Brain pericyte (primary cell): Measurements from ENCODE around the gene CDX1.

Experiments used
- DNase-seq: peaks from one replicate; pipeline ENCODE4 v3.0.0-alpha.2; 2012; ENCODE audit warnings: low read depth, low spot score

Gene CDX1

DNA sequence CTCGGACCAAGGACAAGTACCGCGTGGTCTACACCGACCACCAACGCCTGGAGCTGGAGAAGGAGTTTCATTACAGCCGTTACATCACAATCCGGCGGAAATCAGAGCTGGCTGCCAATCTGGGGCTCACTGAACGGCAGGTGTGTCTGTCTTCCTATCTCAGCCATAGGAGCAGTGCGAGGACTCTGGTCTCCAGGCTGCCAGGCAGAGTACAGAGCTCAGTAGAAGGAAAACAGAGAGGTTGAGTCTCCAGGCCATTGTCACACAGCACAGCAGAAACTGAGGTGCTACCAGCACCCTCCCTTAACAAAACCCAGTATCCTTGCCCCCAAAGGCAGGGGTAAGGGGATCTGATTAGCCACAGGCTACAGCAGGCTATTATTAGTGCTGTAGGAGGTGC lies 16.2 kb downstream of the CDX1 start:
- DNase-seq = no peak

DNA sequence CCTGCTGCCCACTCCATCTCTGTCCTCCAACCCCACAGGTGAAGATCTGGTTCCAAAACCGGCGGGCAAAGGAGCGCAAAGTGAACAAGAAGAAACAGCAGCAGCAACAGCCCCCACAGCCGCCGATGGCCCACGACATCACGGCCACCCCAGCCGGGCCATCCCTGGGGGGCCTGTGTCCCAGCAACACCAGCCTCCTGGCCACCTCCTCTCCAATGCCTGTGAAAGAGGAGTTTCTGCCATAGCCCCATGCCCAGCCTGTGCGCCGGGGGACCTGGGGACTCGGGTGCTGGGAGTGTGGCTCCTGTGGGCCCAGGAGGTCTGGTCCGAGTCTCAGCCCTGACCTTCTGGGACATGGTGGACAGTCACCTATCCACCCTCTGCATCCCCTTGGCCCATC lies 16.9 kb downstream of the CDX1 start:
- DNase-seq = no peak

DNA sequence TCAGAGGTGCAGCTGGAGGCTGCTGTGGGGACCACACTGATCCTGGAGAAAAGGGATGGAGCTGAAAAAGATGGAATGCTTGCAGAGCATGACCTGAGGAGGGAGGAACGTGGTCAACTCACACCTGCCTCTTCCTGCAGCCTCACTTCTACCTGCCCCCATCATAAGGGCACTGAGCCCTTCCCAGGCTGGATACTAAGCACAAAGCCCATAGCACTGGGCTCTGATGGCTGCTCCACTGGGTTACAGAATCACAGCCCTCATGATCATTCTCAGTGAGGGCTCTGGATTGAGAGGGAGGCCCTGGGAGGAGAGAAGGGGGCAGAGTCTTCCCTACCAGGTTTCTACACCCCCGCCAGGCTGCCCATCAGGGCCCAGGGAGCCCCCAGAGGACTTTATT lies 17.4 kb downstream of the CDX1 start:
- no peak for DNase-seq

DNA sequence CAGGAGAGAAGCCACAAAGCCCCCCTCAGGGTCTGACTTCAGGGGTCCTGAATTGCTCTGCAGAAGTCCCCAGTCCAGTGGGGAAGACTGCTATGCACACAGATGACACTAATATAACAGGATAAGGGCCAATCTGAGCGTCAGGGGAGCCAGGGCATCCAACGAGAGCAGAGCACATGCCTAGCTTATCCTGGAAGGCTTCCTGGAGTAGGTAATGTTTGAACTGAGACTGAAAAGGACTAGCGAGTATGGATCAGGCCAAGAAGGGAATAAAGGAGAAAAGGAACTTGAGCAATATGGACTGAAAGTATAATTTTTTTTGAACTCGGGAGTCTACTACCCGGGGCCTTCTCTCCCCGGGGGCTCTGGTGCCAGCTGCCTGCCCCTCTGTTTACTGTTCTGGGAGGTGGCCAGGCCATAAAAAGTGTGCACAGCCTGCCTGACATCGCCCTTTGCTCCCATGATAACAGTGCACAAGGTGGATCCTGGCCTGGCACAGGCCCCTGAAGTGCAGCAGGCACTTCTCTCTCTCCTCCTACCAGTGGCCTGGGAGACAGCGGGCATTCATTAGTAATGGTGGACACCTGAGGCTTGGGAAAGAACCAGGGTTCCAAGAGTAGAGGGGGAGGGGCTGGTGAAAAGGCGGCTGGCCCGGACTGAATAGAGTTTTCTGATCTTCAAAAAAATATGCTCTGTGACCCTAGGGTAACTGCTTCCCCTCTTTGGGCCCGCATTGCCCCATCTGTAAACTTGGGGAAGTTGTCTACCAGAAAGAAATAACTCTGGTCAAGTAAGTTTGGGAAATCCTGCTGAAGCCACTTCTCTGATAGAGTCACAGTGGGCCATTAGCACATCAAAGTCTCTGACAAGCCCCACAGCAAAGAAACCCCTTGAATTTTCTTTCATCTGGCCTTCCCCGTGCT lies 18.7 kb downstream of the CDX1 start:
- no peak for DNase-seq

DNA sequence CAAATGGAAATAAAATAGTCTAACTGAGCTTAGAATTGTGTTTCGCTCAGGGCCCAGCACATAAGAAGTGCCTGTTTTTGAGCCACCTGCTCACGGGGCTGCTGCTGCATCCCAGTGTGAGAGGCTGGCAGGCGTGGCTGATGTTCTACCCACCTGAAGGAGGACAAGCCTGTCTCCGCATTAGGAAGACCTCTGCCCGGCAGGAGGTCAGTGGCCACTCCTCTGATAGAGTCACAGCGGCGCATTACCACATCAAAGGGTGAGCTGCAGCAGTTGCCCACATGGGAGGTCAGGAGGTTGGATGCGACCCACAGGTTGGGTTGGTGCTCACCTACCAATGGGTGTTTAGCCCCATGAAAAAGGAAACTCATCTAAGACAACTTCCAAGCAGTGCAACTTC lies 19.6 kb downstream of the CDX1 start:
- no peak for DNase-seq

DNA sequence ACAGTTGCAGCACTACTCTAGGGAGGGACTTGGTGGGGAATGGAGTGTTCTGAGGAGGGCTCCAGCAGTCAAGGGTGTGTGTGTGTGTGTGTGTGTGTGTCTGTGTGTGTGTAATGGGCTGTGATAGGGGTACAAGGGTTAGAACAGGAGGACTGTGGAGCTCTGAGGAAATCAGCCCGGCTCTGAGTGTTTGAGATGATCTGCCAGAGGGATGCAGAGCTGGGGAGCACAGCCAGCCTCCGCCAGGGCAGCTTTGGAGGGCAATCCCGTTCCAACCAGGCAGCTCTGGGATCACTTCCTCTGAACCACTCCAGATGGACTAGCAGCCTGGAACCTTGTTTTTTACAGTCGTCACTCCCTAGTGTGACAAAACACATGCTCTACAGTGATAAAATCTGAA lies 20.3 kb downstream of the CDX1 start:
- DNase-seq = no peak

DNA sequence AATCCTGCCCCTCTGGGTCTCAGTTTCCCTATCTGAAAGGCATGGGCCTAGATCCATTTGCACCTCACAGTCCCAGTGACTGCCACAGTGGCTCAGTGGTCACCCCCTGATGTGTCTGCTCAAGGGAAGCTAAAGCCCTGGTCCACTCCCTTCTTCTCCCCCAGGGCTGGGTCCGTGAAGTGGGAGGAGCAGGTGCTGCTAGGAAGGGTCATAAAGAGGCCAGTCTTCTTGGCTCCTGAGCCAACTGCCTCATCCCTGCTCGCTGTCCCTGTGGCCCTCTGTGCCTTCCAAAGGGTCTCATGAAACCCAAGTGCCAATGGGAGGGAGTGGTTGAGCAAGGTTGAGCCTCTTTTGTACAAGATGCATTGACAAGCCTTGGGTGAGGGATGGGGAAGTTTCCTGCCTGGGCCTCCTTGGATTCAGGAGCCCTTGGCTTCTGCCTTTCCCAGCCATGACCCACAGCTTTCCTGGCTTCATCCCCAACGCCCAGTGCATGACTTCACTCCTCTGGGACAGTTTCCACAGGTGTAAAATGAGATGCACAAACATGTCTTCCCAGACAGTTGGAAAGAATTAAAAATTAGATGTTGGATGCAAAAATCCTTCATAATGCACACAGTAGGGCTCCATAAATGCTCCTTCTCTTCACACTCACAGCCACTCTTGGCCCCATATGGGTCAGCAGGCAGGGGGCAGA lies 21.7 kb downstream of the CDX1 start:
- DNase-seq = no peak

DNA sequence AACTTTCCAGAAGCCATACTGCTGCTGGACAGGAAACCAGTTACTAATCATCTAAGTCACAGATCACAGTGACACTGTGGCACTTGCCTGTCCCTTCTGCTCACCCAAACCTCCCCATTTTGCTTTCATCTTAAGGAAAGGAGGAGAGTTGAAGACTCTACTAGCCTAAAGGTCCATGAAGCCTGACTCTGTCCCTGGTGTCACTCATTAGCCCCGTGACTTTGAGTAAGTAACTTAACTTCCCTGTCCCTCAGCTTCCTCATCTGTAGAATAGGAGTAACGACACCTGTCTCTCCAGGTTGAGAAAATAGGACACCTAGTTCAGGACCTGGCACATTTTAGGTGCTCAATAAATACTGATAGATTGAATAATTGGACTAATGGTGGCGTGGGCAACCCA lies 22.7 kb downstream of the CDX1 start:
- no peak for DNase-seq

DNA sequence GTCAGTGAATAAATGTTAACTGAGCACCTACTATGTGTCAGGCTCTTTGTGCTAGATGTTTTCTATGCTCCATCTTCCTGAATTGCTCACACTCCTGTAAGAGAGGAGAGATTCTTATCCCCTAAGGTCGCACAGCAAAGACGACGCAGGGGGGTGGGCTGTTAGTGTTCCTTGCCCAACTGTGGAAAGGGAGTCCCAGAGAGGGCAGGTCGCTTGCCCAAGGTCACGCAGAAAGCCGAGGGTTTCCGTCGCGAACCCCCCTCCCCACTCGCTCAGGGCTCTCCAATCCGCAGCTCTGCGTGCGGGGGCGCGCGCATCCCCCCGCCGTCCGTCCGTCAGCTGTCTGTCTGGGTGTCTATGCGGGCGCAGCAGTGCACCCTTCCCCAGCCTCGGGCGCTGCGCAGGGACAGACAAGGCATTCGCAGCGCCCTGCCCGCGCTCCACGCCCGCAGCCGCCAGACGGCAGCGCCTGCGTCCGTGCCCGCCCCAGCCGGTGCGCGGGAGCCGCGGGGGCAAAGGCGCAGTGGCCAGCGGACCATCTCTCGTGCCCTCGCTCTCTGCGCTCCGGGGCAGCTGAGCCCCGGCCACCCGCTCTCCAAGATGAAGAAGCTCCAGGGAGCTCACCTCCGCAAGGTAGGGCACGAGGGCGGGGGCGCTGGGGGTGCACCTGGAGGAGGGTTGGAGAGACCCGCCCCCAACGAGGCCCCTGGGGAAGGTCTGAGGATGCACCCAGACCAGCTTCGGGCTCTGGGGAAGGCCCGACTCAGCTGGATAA lies 23.3 kb downstream of the CDX1 start, which contains the start of gene SLC6A7:
Gene SLC6A7, plus strand, starts transcription at position 335 of the 775 bp plus-strand sequence. Its CDS starts 266 bp downstream, at position 601.
- DNase-seq = no peak

DNA sequence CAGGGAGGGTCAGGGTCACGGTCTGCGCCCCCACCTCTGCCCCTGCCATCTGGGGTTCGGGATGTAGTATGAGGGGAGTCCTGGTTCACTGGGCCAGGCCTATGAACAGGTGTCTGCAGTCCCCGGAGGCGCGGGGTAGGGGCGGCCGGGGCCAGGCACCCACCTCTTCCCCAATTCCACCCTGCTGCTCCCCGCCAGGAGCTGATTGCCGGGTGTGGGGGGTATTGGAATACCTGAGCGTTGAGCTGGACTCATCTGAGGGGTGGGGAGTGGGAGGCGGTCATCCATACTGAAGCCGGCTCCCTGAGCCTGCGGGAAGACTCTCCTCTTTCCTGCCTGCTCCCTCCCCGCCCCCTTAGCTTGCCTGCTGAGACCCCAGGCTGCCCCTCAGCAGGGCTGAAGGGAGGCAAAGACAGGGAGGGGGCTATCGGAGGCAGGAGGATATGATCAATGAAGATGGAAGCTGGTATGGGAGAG lies 24.0 kb downstream of the CDX1 start:
- no peak for DNase-seq

DNA sequence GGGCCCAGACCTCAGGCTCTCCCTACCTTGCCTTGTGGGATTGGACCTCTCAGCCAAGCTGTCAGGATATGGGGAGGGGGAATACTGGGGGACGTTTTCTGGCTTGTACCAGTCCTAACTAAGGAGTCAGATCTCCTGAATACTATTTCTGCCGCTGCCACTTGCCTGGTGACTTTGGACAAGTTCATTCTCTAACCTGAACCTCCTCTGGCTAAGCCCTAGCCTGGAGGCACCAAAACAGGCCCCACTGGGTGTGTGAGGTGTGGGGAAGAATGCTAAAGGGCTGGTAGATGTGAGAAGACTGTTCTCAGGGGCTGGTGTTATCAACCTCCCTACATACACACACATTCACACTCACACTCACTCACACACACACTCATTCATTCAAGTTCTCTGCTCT lies 24.4 kb downstream of the CDX1 start:
- no peak for DNase-seq

DNA sequence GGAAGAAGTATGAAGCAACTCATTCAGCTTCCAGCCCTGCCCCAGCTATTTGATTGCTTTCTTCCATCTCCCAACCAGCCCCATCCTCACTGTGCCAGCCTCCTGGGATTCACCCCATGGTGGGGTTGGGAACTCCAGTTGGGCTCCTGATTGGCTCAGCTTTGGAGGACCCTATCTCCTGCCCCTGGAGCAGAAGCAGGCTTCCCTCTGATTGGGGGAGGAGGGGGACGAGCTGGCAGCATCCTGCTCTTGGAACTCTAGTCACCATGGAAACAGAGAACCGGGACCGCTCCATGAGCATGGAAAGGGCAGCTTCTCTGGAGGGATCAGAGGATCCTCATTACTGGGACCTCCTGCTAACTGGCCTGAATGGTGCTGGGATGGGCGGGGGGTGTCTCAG lies 25.9 kb downstream of the CDX1 start:
- no peak for DNase-seq

DNA sequence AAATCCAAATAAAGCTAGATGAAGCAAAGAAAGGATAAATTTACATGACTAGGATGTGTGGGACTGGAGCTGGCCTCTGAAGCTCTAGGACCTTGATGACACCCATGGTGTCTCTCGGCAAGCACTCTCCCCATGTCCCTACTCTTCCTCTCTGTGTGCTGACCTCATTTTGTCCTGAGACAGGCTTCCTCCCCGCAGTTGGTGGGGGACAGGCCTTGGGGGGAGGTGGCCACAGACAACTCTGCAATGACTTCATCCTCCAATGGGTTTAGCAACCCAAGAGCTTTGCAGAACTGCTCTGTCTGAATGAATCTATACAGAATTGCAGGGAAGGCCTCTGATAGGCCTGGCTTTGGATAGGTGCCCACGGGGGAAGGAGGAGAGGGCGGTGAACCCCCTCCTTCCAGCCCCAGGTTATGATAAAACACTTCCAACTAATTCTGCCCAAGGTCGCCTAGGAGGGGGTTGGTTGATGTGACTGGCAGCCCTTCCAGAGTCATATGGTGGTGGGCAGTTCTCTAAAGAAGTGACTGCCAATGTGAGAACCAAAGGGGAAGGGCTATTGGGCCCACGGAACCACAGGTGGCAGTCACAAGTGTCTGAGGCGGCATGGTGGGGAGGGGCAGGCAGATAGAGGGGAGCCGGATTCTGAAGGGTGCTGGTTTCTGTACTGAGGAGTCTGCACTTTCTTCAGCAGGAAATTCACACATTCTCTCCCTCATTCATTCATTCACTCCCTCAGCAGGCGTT lies 29.3 kb downstream of the CDX1 start:
- DNase-seq = no peak

DNA sequence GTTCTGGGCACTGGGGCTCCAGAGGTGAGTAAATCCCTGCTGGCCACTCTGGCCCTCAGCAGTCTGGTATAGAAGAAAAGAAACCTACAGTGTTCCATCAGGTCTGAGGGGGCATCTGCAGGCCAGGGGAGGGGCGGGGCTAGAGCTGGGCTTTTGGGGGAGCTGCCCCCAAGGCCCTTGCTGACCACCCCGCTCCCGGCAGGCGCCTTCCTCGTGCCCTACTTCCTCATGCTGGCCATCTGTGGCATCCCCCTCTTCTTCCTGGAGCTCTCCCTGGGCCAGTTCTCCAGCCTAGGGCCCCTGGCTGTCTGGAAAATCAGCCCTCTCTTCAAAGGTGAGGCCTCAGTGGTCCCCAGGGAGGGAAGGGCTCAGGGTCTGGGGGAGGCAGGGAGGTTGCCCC lies 29.9 kb downstream of the CDX1 start:
- DNase-seq = no peak

DNA sequence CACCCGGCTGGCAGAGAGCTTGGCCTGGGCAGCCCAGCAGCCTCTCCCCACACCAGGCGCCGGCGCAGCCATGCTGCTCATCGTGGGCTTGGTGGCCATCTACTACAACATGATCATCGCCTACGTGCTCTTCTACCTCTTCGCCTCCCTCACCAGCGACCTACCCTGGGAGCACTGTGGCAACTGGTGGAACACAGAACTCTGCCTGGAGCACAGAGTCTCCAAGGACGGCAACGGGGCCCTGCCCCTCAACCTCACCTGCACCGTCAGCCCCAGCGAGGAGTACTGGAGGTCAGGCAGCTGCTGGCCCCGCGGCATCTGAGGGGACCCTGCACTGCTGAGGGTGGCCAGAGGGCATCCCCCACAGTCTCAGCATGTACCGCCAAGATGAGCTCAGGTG lies 30.4 kb downstream of the CDX1 start:
- DNase-seq = no peak

DNA sequence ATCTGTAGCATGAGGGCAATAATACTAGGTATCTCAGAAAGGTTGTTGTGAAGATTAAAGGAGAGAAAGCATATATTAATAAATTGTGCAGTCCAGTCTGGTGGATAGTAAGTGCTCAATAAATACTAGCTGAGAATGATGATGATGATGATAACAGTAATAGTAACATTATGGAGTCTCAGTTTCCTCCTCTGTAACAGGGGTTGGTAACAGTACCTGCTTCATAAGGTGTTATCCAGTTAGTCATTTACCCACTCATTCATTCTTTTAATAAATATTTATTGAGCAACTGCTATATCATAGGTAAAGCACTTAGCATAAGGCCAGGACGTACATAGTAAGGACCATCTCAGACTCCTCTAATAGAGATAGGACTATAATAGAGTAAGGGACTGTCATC lies 30.9 kb downstream of the CDX1 start:
- DNase-seq = no peak

DNA sequence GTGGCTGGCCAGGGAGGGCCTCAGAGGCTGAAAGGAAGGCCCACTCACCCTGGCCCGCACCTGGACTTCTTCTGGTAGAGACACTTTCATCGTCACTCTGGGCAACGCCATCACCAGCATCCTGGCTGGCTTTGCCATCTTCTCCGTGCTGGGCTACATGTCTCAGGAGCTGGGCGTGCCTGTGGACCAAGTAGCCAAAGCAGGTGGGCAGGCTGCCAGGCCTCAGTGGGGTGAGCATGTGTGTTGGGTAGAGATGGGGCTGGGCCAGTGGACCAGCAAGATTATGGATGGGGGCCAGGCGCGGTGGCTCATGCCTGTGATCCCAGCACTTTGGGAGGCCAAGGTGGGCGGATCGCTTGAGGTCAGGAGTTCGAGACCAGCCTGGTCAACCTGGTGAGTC lies 35.9 kb downstream of the CDX1 start:
- DNase-seq = no peak

DNA sequence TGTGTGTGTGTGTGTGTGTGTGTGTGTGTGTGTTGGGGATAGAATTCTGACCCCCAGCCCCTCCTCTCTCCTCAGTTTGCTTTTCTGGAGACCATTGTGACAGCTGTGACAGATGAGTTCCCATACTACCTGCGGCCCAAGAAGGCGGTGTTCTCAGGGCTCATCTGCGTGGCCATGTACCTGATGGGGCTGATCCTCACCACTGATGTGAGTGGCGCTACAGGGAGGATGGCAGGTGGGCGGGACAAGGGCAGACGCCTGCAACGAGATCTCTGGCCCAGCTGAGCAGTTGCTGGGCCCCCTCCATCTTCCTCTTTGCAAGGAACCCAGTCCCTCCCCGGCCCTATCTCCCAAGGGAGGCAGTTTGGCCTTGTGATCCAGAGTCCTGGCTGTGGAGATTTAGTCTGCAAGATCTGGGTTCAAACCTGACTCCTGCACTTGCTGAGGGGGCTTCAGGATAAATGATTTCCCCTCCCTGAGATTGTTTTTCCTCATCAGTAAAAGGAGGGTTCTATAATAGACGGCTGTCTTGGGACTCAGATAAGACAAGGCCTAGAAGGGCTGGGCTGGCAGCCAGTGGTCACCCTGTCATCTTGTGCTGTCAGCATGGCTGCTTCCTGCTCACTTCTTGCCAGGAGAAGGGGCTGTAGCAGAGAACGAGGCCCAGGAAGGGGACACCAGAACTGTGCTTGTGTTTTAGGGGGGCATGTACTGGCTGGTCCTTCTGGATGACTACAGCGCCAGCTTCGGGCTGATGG lies 37.4 kb downstream of the CDX1 start:
- DNase-seq = no peak

DNA sequence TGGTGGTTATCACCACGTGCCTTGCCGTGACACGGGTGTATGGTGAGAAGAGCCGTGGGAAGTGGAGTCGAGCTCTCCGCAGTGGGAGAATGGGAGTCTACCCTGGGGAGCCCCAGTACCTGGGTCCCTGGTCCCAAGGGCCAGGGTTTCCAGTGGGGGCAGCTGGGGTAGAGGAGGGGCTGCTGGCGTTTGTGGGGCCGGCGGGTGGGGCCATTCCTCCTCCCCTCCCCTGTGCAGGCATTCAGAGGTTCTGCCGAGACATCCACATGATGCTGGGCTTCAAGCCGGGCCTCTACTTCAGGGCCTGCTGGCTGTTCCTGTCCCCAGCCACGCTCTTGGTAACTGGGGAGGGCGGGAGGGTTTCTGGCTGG lies 38.0 kb downstream of the CDX1 start:
- no peak for DNase-seq

DNA sequence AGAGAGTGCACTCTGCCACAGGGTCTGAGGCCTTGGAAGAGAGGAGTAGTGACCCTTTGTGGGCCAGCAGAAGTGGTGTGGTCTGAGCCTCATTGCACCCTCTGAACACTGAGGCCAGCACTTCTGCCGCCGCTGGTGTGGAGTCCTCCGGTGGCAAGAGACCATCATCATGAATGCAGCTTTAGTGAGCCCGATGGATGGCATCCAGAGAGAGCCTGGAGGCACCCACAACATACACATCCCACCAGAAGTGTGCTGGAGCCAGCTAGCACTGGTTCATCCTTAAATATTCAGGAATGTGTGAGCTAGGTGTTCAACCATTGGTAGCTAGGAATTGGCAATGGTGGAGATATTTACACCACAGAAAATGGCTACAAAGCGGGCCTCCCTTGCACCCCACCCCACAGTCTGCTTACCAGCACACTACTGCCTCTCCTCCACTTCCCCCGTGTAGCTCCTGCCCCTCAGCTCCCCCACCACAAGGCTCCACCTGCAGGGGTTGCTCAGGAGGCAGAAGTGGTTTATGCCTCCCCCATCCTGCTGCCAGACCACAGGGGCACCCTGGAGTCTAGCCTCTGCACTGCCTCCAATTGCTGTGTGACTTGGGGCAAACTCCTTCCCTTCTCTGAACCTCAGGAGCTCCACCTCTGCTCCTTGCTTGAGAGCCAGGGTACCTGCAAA lies 39.7 kb downstream of the CDX1 start:
- DNase-seq = no peak
